Measurements from ENCODE around the gene EIF4G2. TPM values are rescaled to one million over a fixed set of nuclear protein-coding genes. Genes with fewer than 3 reads are reported as not detected.
A peak's percentile ranks its signal among the peaks of the same experiment; 100 is the strongest.

EIF4G2 gene
- total and polyA plus RNA-seq, 10 donors = 178 to 712 (median 504) TPM

GRCh38 chr11:10761085-10761698 is 47.5 kb downstream of the EIF4G2 start:
- peaks cover 0 to 19% (median 8%) of the 10 kb centered on the region in 6 donors for H3K4me1 ChIP-seq
- no peak for TF ChIP-seq CTCF (IDR thresholded peaks at IDR 0.05 in 8 of 11, conservative IDR thresholded peaks at IDR 0.05 in 3 of 11)
- TF ChIP-seq POLR2A (IDR thresholded peaks at IDR 0.05) = no peak
- TF ChIP-seq POLR2AphosphoS5 (IDR thresholded peaks at IDR 0.05) = no peak
- no peak for DNase-seq
- intact Hi-C loops (cut with DNase I; ENCODE audit: low total_unique reads) = no loop called here
- 95 to 98% (median 96%) methylated on average over 6 of the region's 6 CpGs for WGBS, 5 donors
- H3K9me3 ChIP-seq = no peaks in the 10 kb centered on the region
- H3K4me3 ChIP-seq = no peak overlapping the region
- no peak overlapping the region for H3K27ac ChIP-seq
- peaks cover 0 to 86% (median 26%) of the 10 kb centered on the region in 6 donors for H3K36me3 ChIP-seq
- no peaks in the 10 kb centered on the region for H3K27me3 ChIP-seq (replicated peaks in 1 of 7)

GRCh38 chr11:10758957-10759356 is 49.8 kb downstream of the EIF4G2 start:
- peaks cover 0 to 22% (median 9%) of the 10 kb centered on the region in 6 donors for H3K4me1 ChIP-seq
- no peak overlapping the region for H3K4me3 ChIP-seq
- TF ChIP-seq CTCF (IDR thresholded peaks at IDR 0.05 in 8 of 11, conservative IDR thresholded peaks at IDR 0.05 in 3 of 11) (no peak), POLR2AphosphoS5 (IDR thresholded peaks at IDR 0.05) (no peak), POLR2A (IDR thresholded peaks at IDR 0.05) (no peak)
- intact Hi-C loops (cut with DNase I; ENCODE audit: low total_unique reads) = loop anchor here (10.0 kb wide), 1 partner anchor 46 kb away; the partner anchor contains the start of gene EIF4G2
- WGBS, 5 donors = 81 to 98% (median 88%) methylated on average over 1 of the region's 1 CpG
- no peaks in the 10 kb centered on the region for H3K27me3 ChIP-seq (replicated peaks in 1 of 7)
- H3K27ac ChIP-seq = no peak overlapping the region
- no peaks in the 10 kb centered on the region for H3K9me3 ChIP-seq
- H3K36me3 ChIP-seq = peaks cover 0 to 83% (median 39%) of the 10 kb centered on the region in 6 donors
- DNase-seq = no peak

- WGBS, 5 donors = 90 to 93% (median 92%) methylated on average over 7 of the region's 7 CpGs
- intact Hi-C loops (cut with DNase I; ENCODE audit: low total_unique reads) = loop anchor here (10.0 kb wide), 1 partner anchor 52 kb away; the partner anchor contains the start of gene EIF4G2
- no peak for TF ChIP-seq CTCF (IDR thresholded peaks at IDR 0.05 in 8 of 11, conservative IDR thresholded peaks at IDR 0.05 in 3 of 11)
- TF ChIP-seq POLR2AphosphoS5 (IDR thresholded peaks at IDR 0.05) = no peak
- TF ChIP-seq POLR2A (IDR thresholded peaks at IDR 0.05) = no peak
- Histone ChIP-seq H3K36me3 (peaks cover 0 to 47% (median 13%) of the 10 kb centered on the region in 6 donors), H3K9me3 (no peaks in the 10 kb centered on the region), H3K27ac (peak overlapping the region in 1 of 8 donors; percentile 97), H3K27me3 (replicated peaks in 1 of 7) (no peaks in the 10 kb centered on the region), H3K4me3 (peak overlapping the region in 5 of 8 donors; percentile 64 to 96 (median 79)), H3K4me1 (peaks cover 9 to 39% (median 26%) of the 10 kb centered on the region in 6 donors)
- no peak for DNase-seq
Measured at GRCh38 chr11:10752486-10752885, 56.2 kb downstream of the EIF4G2 start.

- Histone ChIP-seq H3K4me1 (peaks cover 9 to 39% (median 26%) of the 10 kb centered on the region in 6 donors), H3K27me3 (replicated peaks in 1 of 7) (no peaks in the 10 kb centered on the region), H3K4me3 (peak overlapping the region; percentile 64 to 96 (median 82)), H3K9me3 (no peaks in the 10 kb centered on the region), H3K36me3 (peaks cover 0 to 43% (median 11%) of the 10 kb centered on the region in 6 donors), H3K27ac (peak overlapping the region in 3 of 8 donors; percentile 93 to 97 (median 94))
- intact Hi-C loops (cut with DNase I; ENCODE audit: low total_unique reads) = loop anchor here (10.0 kb wide), 1 partner anchor 53 kb away; the partner anchor contains the start of gene EIF4G2
- 30 to 46% (median 39%) methylated on average over 2 of the region's 2 CpGs for WGBS, 5 donors
- DNase-seq = no peak
- no peak for TF ChIP-seq POLR2AphosphoS5 (IDR thresholded peaks at IDR 0.05)
- TF ChIP-seq POLR2A (IDR thresholded peaks at IDR 0.05) = no peak
- no peak for TF ChIP-seq CTCF (IDR thresholded peaks at IDR 0.05 in 8 of 11, conservative IDR thresholded peaks at IDR 0.05 in 3 of 11)
Measured at GRCh38 chr11:10752061-10752460, 56.7 kb downstream of the EIF4G2 start.

Data from spleen (tissue), 11 donors.